Lung (tissue), 13 donors: ENCODE measurements around the gene NFATC1. TPM values are rescaled to one million over a fixed set of nuclear protein-coding genes. Genes with fewer than 3 reads are reported as not detected.

Experiments used
- ATAC-seq: fragments of 200-7000 bp; cut with Tn5 transposase; one replicate; pipeline ENCODE4 v1.9.1; 2020; ENCODE audit warnings: moderate number of reproducible peaks; ENCODE audit not compliant: insufficient read depth, low FRiP score
- DNase-seq, 3 donors: peaks; one replicate each; pipeline ENCODE4 v3.0.0-alpha.2; 2013 to 2017
- H3K27ac ChIP-seq, 2 donors: one replicate each; pipeline ENCODE4 v1.5.1; 2013; ENCODE audit warnings: mild to moderate bottlenecking in 2 of 2, moderate library complexity in 2 of 2, control low read depth in 1 of 2, inconsistent platforms in 1 of 2, low read depth in 1 of 2, low read length in 1 of 2
- H3K27me3 ChIP-seq, 3 donors: one replicate each; pipeline ENCODE4 v1.5.1; 2013; ENCODE audit warnings: low read length in 2 of 3; ENCODE audit not compliant: control insufficient read depth in 3 of 3, insufficient read depth in 3 of 3
- H3K36me3 ChIP-seq, 4 donors: one replicate each; pipeline ENCODE4 v1.5.1; 2013; ENCODE audit warnings: low read length in 4 of 4, mild to moderate bottlenecking in 1 of 4, moderate library complexity in 1 of 4; ENCODE audit not compliant: control insufficient read depth in 4 of 4, insufficient read depth in 4 of 4
- H3K4me1 ChIP-seq, 5 donors: one replicate each; pipeline ENCODE4 v1.5.1; 2013; ENCODE audit warnings: low read length in 5 of 5, mild to moderate bottlenecking in 2 of 5, moderate library complexity in 1 of 5; ENCODE audit not compliant: control insufficient read depth in 5 of 5, insufficient read depth in 5 of 5
- H3K4me3 ChIP-seq: one replicate; pipeline ENCODE4 v1.5.1; 2013; ENCODE audit warnings: mild to moderate bottlenecking, control low read depth, moderate library complexity
- H3K9ac ChIP-seq, 2 donors: one replicate each; pipeline ENCODE4 v1.5.1; 2013; ENCODE audit warnings: low read length in 2 of 2, control low read depth in 1 of 2; ENCODE audit not compliant: insufficient read depth in 1 of 2
- H3K9me3 ChIP-seq, 4 donors: one replicate each; pipeline ENCODE4 v1.5.1; 2013; ENCODE audit warnings: low read length in 3 of 4, mild to moderate bottlenecking in 1 of 4, moderate library complexity in 1 of 4; ENCODE audit not compliant: control insufficient read depth in 4 of 4, insufficient read depth in 3 of 4
- CTCF ChIP-seq: IDR thresholded peaks from 2 replicates; pipeline ENCODE4 v1.5.1; 2012; ENCODE audit warnings: mild to moderate bottlenecking; ENCODE audit errors: control extremely low read depth, extremely low read depth
- WGBS, 2 donors: extraction: QIAGEN DNeasy Blood & Tissue Kit; methylation state at CpG; one replicate each; pipeline ENCODE4 v1.1.7; 2013; 5-methylcytosine and 5-hydroxymethylcytosine counted together
- polyA plus RNA-seq, 2 donors: library from polyadenylated mRNA; stranded (reverse); fragments of 200-250 nt; gene quantifications; one replicate each; pipeline ENCODE4 v1.2.1, GENCODE V29; 2013
- small RNA-seq: library from RNA; depleted of rRNA; stranded (forward); fragments of <200 nt; gene quantifications from one replicate; pipeline ENCODE3, GENCODE V24; 2014; ENCODE audit warnings: low replicate concordance
- total RNA-seq, 2 donors: library from RNA; depleted of rRNA in 1 of 2; stranded (reverse); fragments of >200 nt in 1 of 2; gene quantifications; one replicate each; pipeline ENCODE4 v1.2.1, GENCODE V29; 2014 to 2021
- donor health status: control.
- donor health status: control.
- donor health status: Bipolar disorder and iron deficiency.
- donor health status: healthy.
- donor health status: DM: yes; HTN: yes; CAD: no.

The NFATC1 gene
- total and polyA plus RNA-seq, 4 donors: 8.6 to 25.5 (median 12.9) TPM

DNA sequence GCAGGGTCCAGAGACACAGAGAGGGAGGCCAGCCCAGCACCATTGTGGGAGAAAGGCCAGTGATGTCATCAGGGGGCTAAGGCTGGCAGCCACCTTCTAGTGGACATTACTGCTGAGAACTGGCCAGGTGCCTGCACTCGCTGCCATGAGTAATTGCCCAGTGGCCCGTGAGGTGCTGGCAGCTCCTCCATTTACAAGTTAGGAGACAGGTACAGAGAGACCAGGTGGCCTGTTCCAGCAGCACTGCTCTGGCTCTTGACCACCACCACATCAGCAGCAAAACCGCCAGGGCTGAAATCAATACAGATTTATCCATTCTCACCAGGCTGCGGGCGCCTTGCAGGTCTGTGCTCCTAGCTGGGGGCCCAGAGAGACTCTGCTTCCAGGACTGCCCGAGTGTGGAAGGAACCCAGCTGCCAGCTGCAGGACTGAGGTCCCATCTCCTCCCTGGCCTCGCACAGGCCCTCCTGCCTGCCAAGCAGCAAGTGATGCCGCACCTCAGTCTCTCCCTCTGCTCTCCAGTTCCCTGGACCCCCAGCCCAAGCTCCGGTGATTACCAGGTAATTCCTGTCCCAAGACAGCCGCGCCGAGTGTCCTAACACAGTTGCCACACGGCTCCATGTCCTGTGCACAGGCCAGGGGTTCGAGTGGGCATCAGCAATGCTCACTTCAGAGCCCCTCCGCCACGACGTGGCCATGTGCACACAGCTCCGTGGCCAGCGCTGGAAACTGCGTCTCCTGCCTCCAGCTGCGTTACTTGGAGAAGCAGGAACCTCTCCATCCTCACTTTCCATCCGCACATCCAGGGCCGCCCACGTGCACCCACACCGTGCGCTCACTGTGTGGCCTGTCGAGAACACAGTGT, 182.9 kb downstream of the NFATC1 start:
- WGBS, 2 donors: 90 to 92% methylated on average over 27 of the region's 27 CpGs
- no peak overlapping the region for H3K27ac ChIP-seq
- no peak overlapping the region for H3K4me3 ChIP-seq
- no peak for ATAC-seq
- H3K9ac ChIP-seq: no peak overlapping the region
- peak in 1 of 3 donors; percentile 12 for DNase-seq
- H3K9me3 ChIP-seq: peaks cover 0 to 9% (median under 1%) of the 10 kb centered on the region in 4 donors
- H3K27me3 ChIP-seq: peaks cover 0 to 3% (median 0%) of the 10 kb centered on the region in 3 donors
- H3K4me1 ChIP-seq: peaks cover 0 to 39% (median 17%) of the 10 kb centered on the region in 5 donors
- no peak for TF ChIP-seq CTCF
- H3K36me3 ChIP-seq: no peaks in the 10 kb centered on the region

Small RNAs within 50 kb of the gene (small RNA-seq; reads per million reads assigned to genes)
- gene AC018445.2: not detected
